Osteoblast (primary cell): ENCODE data around the gene ZMYM4. TPM values are rescaled to one million over a fixed set of nuclear protein-coding genes. Genes with fewer than 3 reads are reported as not detected.
"Not testable (repeated sequence)": the region's sequence is repeated elsewhere in the genome, so short reads cannot be mapped to it uniquely, and the experiment has no call there.

Experiments
- DNase-seq: peaks from one replicate; pipeline ENCODE4 v3.0.0; 2011; ENCODE audit warnings: low spot score, mixed read lengths; ENCODE audit not compliant: insufficient read length; ENCODE audit errors: missing footprints
- H2AFZ ChIP-seq: 2 replicates; pipeline ENCODE4 v1.6.0; 2011; ENCODE audit warnings: mild to moderate bottlenecking, low read length
- H3K27ac ChIP-seq: 2 replicates; pipeline ENCODE4 v1.5.1; 2011; ENCODE audit warnings: mild to moderate bottlenecking, low read depth, low read length, moderate library complexity
- H3K27me3 ChIP-seq: 2 replicates; pipeline ENCODE4 v1.6.0; 2012; ENCODE audit warnings: mild to moderate bottlenecking, control low read depth, inconsistent platforms, low read length, moderate library complexity; ENCODE audit not compliant: insufficient read depth
- H3K36me3 ChIP-seq: 2 replicates; pipeline ENCODE4 v1.5.1; 2011; ENCODE audit warnings: mild to moderate bottlenecking, low read length, control low read depth, moderate library complexity; ENCODE audit not compliant: insufficient read depth
- H3K4me1 ChIP-seq: 2 replicates; pipeline ENCODE4 v1.5.1; 2011; ENCODE audit warnings: mild to moderate bottlenecking, low read length, control low read depth, moderate library complexity; ENCODE audit not compliant: insufficient read depth
- H3K4me2 ChIP-seq: 2 replicates; pipeline ENCODE4 v1.6.0; 2011; ENCODE audit warnings: mild to moderate bottlenecking, low read length; ENCODE audit not compliant: insufficient read depth
- H3K4me3 ChIP-seq: fragments of 200-600 bp; sonication (generic); 3 replicates; pipeline ENCODE4 v1.5.1; 2012; ENCODE audit warnings: mild to moderate bottlenecking, low read length, inconsistent platforms; ENCODE audit not compliant: insufficient read depth
- H3K79me2 ChIP-seq: 2 replicates; pipeline ENCODE4 v1.6.0; 2012; ENCODE audit warnings: mild to moderate bottlenecking, low read length, control low read depth, inconsistent platforms; ENCODE audit not compliant: insufficient read depth
- H3K9me3 ChIP-seq: 2 replicates; pipeline ENCODE4 v1.5.1; 2011; ENCODE audit warnings: low read depth, low read length, control low read depth
- H4K20me1 ChIP-seq: 2 replicates; pipeline ENCODE4 v1.6.0; 2012; ENCODE audit warnings: mild to moderate bottlenecking, low read length, control low read depth; ENCODE audit not compliant: insufficient read depth
- CTCF ChIP-seq: IDR thresholded peaks from 2 replicates; pipeline ENCODE4 v1.5.1; 2011; ENCODE audit warnings: mild to moderate bottlenecking, low read depth, low read length, moderate library complexity; ENCODE audit errors: extremely low read depth
- total RNA-seq: library from RNA; depleted of rRNA; stranded (reverse); fragments of >200 nt; gene quantifications from 2 replicates; pipeline ENCODE4 v1.2.3, GENCODE V29; 2012

The ZMYM4 gene
- total RNA-seq, 1 donor, result 49.9 TPM

- DNase-seq, result no peak
- H2AFZ ChIP-seq, result no peak overlapping the region
- no peak overlapping the region for H3K4me2 ChIP-seq
- no peaks in the 10 kb centered on the region for H3K79me2 ChIP-seq
- peaks cover 23% of the 10 kb centered on the region for H3K36me3 ChIP-seq
- no peaks in the 10 kb centered on the region for H3K4me1 ChIP-seq
- H4K20me1 ChIP-seq, result no peaks in the 10 kb centered on the region
- no peaks in the 10 kb centered on the region for H3K9me3 ChIP-seq
- no peak for TF ChIP-seq CTCF
- H3K27me3 ChIP-seq, result no peaks in the 10 kb centered on the region
- H3K27ac ChIP-seq, result no peak overlapping the region
- H3K4me3 ChIP-seq, result no peak overlapping the region
Measured at GRCh38 chr1:35460796-35461195, 192.3 kb downstream of the ZMYM4 start.

- no peaks in the 10 kb centered on the region for H3K79me2 ChIP-seq
- H3K9me3 ChIP-seq, result no peaks in the 10 kb centered on the region
- H4K20me1 ChIP-seq, result no peaks in the 10 kb centered on the region
- H3K4me3 ChIP-seq, result no peak overlapping the region
- no peak for TF ChIP-seq CTCF
- H3K27me3 ChIP-seq, result no peaks in the 10 kb centered on the region
- no peaks in the 10 kb centered on the region for H3K4me1 ChIP-seq
- no peak for DNase-seq
- H3K27ac ChIP-seq, result no peak overlapping the region
- no peak overlapping the region for H2AFZ ChIP-seq
- H3K4me2 ChIP-seq, result no peak overlapping the region
- H3K36me3 ChIP-seq, result peaks cover 29% of the 10 kb centered on the region
Measured at GRCh38 chr1:35461966-35462651, 193.6 kb downstream of the ZMYM4 start.

- no peak for TF ChIP-seq CTCF
- no peaks in the 10 kb centered on the region for H3K4me1 ChIP-seq
- peaks cover 29% of the 10 kb centered on the region for H3K36me3 ChIP-seq
- no peak for DNase-seq
- H4K20me1 ChIP-seq, result no peaks in the 10 kb centered on the region
- H3K79me2 ChIP-seq, result no peaks in the 10 kb centered on the region
- H2AFZ ChIP-seq, result no peak overlapping the region
- H3K4me2 ChIP-seq, result no peak overlapping the region
- H3K27ac ChIP-seq, result no peak overlapping the region
- H3K27me3 ChIP-seq, result no peaks in the 10 kb centered on the region
- no peak overlapping the region for H3K4me3 ChIP-seq
- no peaks in the 10 kb centered on the region for H3K9me3 ChIP-seq
Measured at GRCh38 chr1:35463232-35463631, 194.7 kb downstream of the ZMYM4 start.

GRCh38 chr1:35463749-35464148 is 195.2 kb downstream of the ZMYM4 start:
- not testable (repeated sequence) for H3K27me3 ChIP-seq, DNase-seq, H3K4me3 ChIP-seq

More at GRCh38 chr1:35463749-35464148, 195.2 kb downstream of the ZMYM4 start:
- not testable (repeated sequence) for H2AFZ ChIP-seq, H3K4me2 ChIP-seq, H3K27ac ChIP-seq, H3K4me1 ChIP-seq, H3K9me3 ChIP-seq, H4K20me1 ChIP-seq, H3K79me2 ChIP-seq
- H3K36me3 ChIP-seq, result peaks cover 29% of the 10 kb centered on the region
